ENCODE data around the gene LPP.

LPP gene

GRCh38 chr3:188641076-188641475 is 487.1 kb downstream of the LPP start:
- Mint-ChIP-seq H3K9me3 (no peaks in the 10 kb centered on the region), H3K36me3 (no peaks in the 10 kb centered on the region), H3K4me1 (no peaks in the 10 kb centered on the region), H3K27ac (no peak overlapping the region), H3K4me3 (no peak overlapping the region)
- DNase-seq (ENCODE audit: low spot score in 2 of 2) (no peak), ATAC-seq (no peak)

- no peak for ATAC-seq
- no peak overlapping the region for H3K27ac Mint-ChIP-seq
- H3K4me3 Mint-ChIP-seq: no peak overlapping the region
- DNase-seq (ENCODE audit: low spot score in 2 of 2): no peak
- H3K9me3 Mint-ChIP-seq: no peaks in the 10 kb centered on the region
- no peaks in the 10 kb centered on the region for H3K36me3 Mint-ChIP-seq
- H3K4me1 Mint-ChIP-seq: peaks cover 10% of the 10 kb centered on the region
Measured at GRCh38 chr3:188643736-188644135, 489.8 kb downstream of the LPP start.

DNA sequence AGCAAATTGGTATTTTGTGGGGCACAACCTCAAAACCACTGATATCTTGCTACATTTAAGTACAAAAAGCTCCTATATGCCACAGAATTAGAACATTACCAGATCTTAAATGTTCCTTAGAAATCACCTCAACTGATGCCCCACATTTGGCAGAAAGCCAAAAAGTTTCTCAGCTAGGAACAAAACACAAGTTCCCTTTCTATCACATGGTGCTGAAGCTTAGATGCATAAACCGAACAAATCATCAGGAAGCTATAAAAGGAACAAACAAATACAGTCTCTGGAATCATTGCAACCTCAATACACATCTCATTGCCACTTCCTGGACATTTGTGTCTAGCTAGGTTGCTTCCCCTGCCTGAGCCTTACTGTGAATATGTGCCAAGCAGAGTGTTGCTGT is 492.6 kb downstream of the LPP start:
- H3K4me1 Mint-ChIP-seq: peaks cover 10% of the 10 kb centered on the region
- ATAC-seq: no peak
- no peak overlapping the region for H3K27ac Mint-ChIP-seq
- no peaks in the 10 kb centered on the region for H3K36me3 Mint-ChIP-seq
- DNase-seq (ENCODE audit: low spot score in 2 of 2): no peak
- no peaks in the 10 kb centered on the region for H3K9me3 Mint-ChIP-seq
- no peak overlapping the region for H3K4me3 Mint-ChIP-seq

GRCh38 chr3:188647237-188647636 is 493.3 kb downstream of the LPP start:
- Mint-ChIP-seq H3K27ac (no peak overlapping the region), H3K9me3 (no peaks in the 10 kb centered on the region), H3K36me3 (no peaks in the 10 kb centered on the region), H3K4me3 (no peak overlapping the region), H3K4me1 (peaks cover 10% of the 10 kb centered on the region)
- ATAC-seq (no peak), DNase-seq (ENCODE audit: low spot score in 2 of 2) (no peak)

DNA sequence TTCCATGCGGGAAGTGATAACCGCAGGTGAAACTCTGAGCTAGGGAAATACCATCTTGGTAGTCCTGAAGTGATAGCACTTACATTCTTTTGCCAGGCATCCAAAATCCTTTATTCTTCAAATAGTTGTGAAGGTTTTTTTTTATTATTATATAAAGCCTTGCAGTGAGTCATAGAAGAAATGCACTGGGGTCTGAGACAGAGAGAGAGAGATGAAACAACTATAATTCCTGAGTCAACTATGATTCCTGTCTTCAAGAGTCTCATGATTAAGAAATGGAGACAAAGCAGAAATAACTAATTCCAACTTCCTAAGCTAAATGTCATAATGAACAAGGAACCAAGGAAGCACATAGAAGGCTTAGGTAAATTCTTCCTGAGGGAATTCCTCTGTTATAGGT is 495.6 kb downstream of the LPP start:
- Mint-ChIP-seq H3K36me3 (no peaks in the 10 kb centered on the region), H3K4me3 (no peak overlapping the region), H3K4me1 (peaks cover 10% of the 10 kb centered on the region), H3K27ac (no peak overlapping the region), H3K9me3 (no peaks in the 10 kb centered on the region)
- ATAC-seq (no peak), DNase-seq (ENCODE audit: low spot score in 2 of 2) (no peak)

GRCh38 chr3:188656196-188656982 is 502.4 kb downstream of the LPP start:
- no peaks in the 10 kb centered on the region for H3K36me3 Mint-ChIP-seq
- H3K9me3 Mint-ChIP-seq: no peaks in the 10 kb centered on the region
- no peaks in the 10 kb centered on the region for H3K4me1 Mint-ChIP-seq
- no peak overlapping the region for H3K27ac Mint-ChIP-seq
- DNase-seq (ENCODE audit: low spot score in 2 of 2) (no peak), ATAC-seq (peak; percentile 61)
- H3K4me3 Mint-ChIP-seq: no peak overlapping the region

GRCh38 chr3:188658606-188659005 is 504.6 kb downstream of the LPP start:
- Mint-ChIP-seq H3K4me3 (no peak overlapping the region), H3K9me3 (no peaks in the 10 kb centered on the region), H3K27ac (no peak overlapping the region), H3K4me1 (no peaks in the 10 kb centered on the region), H3K36me3 (no peaks in the 10 kb centered on the region)
- no peak for DNase-seq (ENCODE audit: low spot score in 2 of 2)
- no peak for ATAC-seq

- Mint-ChIP-seq H3K36me3 (no peaks in the 10 kb centered on the region), H3K9me3 (no peaks in the 10 kb centered on the region), H3K4me3 (no peak overlapping the region), H3K27ac (no peak overlapping the region), H3K4me1 (peaks cover 5% of the 10 kb centered on the region)
- DNase-seq (ENCODE audit: low spot score in 2 of 2) (no peak), ATAC-seq (no peak)
Measured at GRCh38 chr3:188659449-188660090, 505.6 kb downstream of the LPP start.

DNA sequence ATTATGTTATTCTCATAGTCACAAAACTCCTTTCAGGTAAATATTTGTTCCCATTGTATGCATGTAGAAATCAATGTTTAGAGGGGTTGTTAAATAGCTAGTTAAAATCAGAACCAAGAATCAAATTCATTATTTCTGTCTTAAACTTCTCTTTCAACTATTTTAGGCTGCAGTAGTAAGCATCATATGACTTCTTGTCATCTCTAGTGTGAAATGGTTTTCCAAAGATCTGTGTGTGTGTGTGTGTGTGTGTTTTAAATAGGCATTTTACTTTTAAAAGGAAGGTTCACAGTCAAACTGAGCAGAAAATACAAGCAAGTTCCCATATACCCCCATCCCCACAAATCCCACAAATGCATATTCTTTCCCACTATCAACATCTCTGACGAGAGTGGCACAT is 506.5 kb downstream of the LPP start:
- no peak for DNase-seq (ENCODE audit: low spot score in 2 of 2)
- H3K36me3 Mint-ChIP-seq: no peaks in the 10 kb centered on the region
- no peaks in the 10 kb centered on the region for H3K9me3 Mint-ChIP-seq
- H3K4me1 Mint-ChIP-seq: peaks cover 6% of the 10 kb centered on the region
- no peak overlapping the region for H3K27ac Mint-ChIP-seq
- no peak overlapping the region for H3K4me3 Mint-ChIP-seq
- ATAC-seq: no peak

GRCh38 chr3:188661806-188662205 is 507.8 kb downstream of the LPP start:
- Mint-ChIP-seq H3K9me3 (no peaks in the 10 kb centered on the region), H3K36me3 (no peaks in the 10 kb centered on the region), H3K27ac (no peak overlapping the region), H3K4me3 (no peak overlapping the region), H3K4me1 (peaks cover 6% of the 10 kb centered on the region)
- ATAC-seq (no peak), DNase-seq (ENCODE audit: low spot score in 2 of 2) (no peak)

- Mint-ChIP-seq H3K4me3 (no peak overlapping the region), H3K27ac (no peak overlapping the region), H3K36me3 (no peaks in the 10 kb centered on the region), H3K9me3 (no peaks in the 10 kb centered on the region), H3K4me1 (peaks cover 6% of the 10 kb centered on the region)
- ATAC-seq (no peak), DNase-seq (ENCODE audit: low spot score in 2 of 2) (no peak)
Measured at GRCh38 chr3:188662214-188662613, 508.3 kb downstream of the LPP start.

DNA sequence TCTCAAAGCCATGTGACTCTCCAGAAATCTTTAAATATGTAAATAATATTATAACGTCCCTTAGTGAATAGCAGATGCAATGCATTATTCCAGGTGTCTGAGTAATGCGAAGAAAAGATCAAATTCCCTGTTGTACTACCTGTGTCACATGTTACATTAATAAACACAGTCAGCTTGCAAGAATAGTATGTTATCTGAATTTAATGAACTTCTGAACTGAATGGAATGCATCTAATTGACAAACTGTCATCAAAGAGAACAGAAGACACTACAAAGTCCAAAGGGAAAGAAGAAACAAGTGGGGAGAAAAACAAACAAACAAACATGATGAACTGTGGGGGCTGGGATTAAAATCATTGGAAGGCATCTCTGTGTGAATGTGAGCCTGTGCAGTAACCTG is 508.8 kb downstream of the LPP start:
- no peaks in the 10 kb centered on the region for H3K9me3 Mint-ChIP-seq
- no peak overlapping the region for H3K27ac Mint-ChIP-seq
- peaks cover 12% of the 10 kb centered on the region for H3K4me1 Mint-ChIP-seq
- H3K36me3 Mint-ChIP-seq: no peaks in the 10 kb centered on the region
- ATAC-seq (no peak), DNase-seq (ENCODE audit: low spot score in 2 of 2) (no peak)
- no peak overlapping the region for H3K4me3 Mint-ChIP-seq

- Mint-ChIP-seq H3K4me1 (peaks cover 14% of the 10 kb centered on the region), H3K9me3 (no peaks in the 10 kb centered on the region), H3K4me3 (no peak overlapping the region), H3K36me3 (no peaks in the 10 kb centered on the region), H3K27ac (no peak overlapping the region)
- ATAC-seq (no peak), DNase-seq (ENCODE audit: low spot score in 2 of 2) (no peak)
Measured at GRCh38 chr3:188663839-188664238, 509.9 kb downstream of the LPP start.

- no peaks in the 10 kb centered on the region for H3K36me3 Mint-ChIP-seq
- no peak for DNase-seq (ENCODE audit: low spot score in 2 of 2)
- no peaks in the 10 kb centered on the region for H3K9me3 Mint-ChIP-seq
- H3K4me1 Mint-ChIP-seq: peaks cover 14% of the 10 kb centered on the region
- ATAC-seq: no peak
- no peak overlapping the region for H3K4me3 Mint-ChIP-seq
- H3K27ac Mint-ChIP-seq: no peak overlapping the region
Measured at GRCh38 chr3:188664795-188665194, 510.8 kb downstream of the LPP start.

GRCh38 chr3:188667926-188668325 is 514.0 kb downstream of the LPP start:
- peaks cover 21% of the 10 kb centered on the region for H3K4me1 Mint-ChIP-seq
- ATAC-seq (peak; percentile 16), DNase-seq (ENCODE audit: low spot score in 2 of 2) (no peak)
- no peaks in the 10 kb centered on the region for H3K9me3 Mint-ChIP-seq
- no peaks in the 10 kb centered on the region for H3K36me3 Mint-ChIP-seq
- no peak overlapping the region for H3K27ac Mint-ChIP-seq
- no peak overlapping the region for H3K4me3 Mint-ChIP-seq

GRCh38 chr3:188670446-188670845 is 516.5 kb downstream of the LPP start:
- no peak overlapping the region for H3K27ac Mint-ChIP-seq
- H3K36me3 Mint-ChIP-seq: no peaks in the 10 kb centered on the region

More at GRCh38 chr3:188670446-188670845, 516.5 kb downstream of the LPP start:
- H3K9me3 Mint-ChIP-seq: no peaks in the 10 kb centered on the region
- DNase-seq (ENCODE audit: low spot score in 2 of 2) (no peak), ATAC-seq (no peak)
- peaks cover 15% of the 10 kb centered on the region for H3K4me1 Mint-ChIP-seq
- H3K4me3 Mint-ChIP-seq: no peak overlapping the region
